Measurements from ENCODE around the gene PCDHGB3.
"Not testable (repeated sequence)": the region's sequence is repeated elsewhere in the genome, so short reads cannot be mapped to it uniquely, and the experiment has no call there.

PCDHGB3 gene

DNA sequence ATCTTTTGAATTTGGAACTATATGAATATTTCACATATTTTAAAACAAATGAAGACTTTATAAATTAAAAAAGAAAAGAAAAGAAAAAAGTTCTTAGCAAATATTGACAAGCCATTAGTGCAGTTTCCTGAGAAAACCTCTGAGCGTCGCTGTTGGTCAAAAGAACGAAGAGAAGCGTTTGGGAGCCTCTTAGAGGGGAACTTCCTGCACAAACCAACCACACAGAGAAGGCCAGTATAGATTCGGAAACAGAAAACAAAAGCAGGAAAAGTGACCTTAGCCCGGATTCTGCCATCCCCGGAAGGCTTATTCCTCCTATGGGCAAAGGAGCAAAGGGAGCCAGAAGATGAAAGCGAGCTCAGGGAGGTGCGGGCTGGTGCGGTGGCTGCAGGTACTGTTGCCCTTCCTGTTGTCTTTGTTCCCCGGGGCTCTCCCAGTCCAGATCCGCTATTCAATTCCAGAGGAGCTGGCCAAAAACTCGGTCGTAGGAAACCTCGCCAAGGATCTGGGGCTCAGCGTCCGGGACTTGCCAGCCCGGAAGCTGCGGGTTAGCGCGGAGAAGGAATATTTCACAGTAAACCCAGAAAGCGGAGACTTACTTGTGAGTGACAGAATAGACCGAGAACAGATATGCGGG lies 10.1 kb upstream of the PCDHGB3 start, which contains the start of gene PCDHGB2:
Gene PCDHGB2 (plus strand): TSS at position 205 of the 637 bp plus-strand sequence. CDS start 142 bp downstream, at position 347.
- DNase-seq: no peak

GRCh38 chr5:141360685-141361084 lies 9.4 kb upstream of the PCDHGB3 start:
- DNase-seq: no peak

DNA sequence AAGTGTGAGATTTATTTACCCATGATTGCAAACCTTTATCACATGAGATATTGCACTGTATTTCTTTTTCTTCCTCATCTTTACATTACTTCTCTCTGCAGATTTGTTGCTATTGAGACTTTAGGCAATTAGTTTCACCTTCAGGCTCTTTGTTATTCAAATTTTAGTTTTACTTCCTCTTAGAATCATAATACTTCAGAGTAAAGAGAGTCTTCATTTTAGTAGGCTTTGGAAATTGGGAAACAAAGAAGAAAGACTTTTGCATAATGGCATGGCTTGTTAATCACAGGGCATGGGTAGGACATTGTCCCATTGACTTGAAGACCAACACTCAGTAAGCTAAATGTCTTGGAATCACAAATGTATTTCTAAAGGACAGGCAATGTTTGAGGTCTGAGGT lies 7.3 kb upstream of the PCDHGB3 start:
- no peak for DNase-seq

DNA sequence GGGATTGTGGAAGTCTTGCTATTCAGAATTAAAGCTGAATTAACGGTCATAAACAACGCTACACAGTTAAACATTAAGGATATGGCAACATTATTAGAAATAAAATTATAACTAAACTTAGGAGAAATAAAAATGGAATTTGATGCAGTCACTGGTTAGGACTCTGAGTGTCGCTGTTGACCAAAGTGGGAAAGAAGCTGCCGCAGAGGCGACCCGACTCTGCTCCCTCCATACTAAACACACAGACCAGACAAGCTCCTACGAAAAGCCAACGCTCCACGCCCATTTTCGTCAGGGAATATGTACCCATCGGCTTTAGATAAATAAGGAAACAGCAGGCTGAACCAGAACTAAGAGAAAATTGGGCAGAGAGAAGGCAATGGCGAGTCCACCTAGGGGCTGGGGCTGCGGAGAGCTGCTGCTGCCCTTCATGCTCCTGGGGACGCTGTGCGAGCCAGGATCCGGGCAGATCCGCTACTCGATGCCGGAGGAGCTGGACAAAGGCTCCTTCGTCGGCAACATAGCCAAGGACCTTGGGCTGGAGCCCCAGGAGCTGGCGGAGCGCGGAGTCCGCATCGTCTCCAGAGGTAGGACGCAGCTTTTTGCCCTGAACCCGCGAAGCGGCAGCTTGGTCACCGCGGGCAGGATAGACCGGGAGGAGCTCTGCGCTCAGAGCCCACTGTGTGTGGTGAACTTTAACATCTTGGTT lies 5.9 kb upstream of the PCDHGB3 start, which contains the start of gene PCDHGA5:
Gene PCDHGA5 (plus strand): TSS at position 211 of the 709 bp plus-strand sequence. CDS start 169 bp downstream, at position 380.
- no peak for DNase-seq

DNA sequence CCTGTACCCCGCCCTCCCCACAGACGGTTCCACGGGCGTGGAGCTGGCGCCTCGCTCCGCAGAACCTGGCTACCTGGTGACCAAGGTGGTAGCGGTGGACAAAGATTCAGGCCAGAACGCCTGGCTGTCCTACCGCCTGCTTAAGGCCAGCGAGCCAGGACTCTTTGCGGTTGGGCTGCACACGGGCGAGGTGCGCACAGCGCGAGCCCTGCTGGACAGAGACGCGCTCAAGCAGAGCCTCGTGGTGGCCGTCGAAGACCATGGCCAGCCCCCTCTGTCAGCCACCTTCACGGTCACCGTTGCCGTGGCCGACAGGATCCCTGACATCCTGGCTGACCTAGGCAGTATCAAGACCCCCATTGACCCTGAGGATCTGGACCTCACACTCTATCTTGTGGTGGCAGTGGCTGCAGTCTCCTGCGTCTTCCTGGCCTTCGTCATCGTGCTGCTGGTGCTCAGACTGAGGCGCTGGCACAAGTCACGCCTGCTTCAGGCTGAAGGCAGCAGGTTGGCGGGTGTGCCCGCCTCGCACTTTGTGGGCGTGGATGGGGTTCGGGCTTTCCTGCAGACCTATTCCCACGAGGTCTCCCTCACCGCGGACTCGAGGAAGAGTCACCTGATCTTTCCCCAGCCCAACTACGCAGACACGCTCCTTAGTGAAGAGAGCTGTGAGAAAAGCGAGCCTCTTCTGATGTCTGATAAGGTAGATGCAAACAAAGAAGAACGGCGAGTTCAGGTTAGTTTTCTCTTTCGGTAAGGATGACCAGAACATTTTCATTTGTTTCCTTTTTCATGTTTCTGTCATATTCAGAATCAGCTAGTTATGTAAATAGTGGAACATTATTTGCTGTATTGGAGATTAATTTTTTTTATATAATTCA lies 3.8 kb upstream of the PCDHGB3 start:
- DNase-seq: no peak

GRCh38 chr5:141371572-141372475 lies 1.8 kb downstream of the PCDHGB3 start:
- DNase-seq: no peak

GRCh38 chr5:141373673-141374317 lies 3.8 kb downstream of the PCDHGB3 start, which contains the start of gene PCDHGA6:
Gene PCDHGA6, plus strand, starts transcription at chr5:141373891. Its CDS starts 193 bp downstream, at chr5:141374084.
- DNase-seq: no peak

DNA sequence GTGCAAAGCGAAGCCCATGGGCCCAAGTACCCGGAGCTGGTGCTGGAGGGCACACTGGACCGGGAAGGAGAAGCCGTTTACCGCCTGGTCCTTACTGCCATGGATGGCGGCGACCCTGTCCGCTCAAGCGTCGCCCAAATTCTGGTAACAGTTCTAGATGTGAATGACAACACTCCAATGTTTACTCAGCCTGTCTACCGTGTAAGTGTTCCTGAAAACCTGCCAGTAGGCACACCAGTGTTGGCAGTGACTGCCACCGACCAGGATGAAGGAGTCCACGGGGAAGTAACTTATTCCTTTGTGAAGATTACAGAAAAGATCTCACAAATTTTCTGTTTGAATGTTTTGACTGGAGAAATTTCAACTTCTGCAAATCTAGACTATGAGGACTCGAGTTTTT lies 4.6 kb downstream of the PCDHGB3 start:
- no peak for DNase-seq

GRCh38 chr5:141375444-141376155 lies 5.6 kb downstream of the PCDHGB3 start:
- DNase-seq: not testable (repeated sequence)

GRCh38 chr5:141382469-141383294 lies 12.6 kb downstream of the PCDHGB3 start, which contains the start of gene PCDHGA7:
Gene PCDHGA7, plus strand, starts transcription at chr5:141382742. Its CDS starts 158 bp downstream, at chr5:141382900.
- no peak for DNase-seq

GRCh38 chr5:141383345-141383744 lies 13.3 kb downstream of the PCDHGB3 start:
- no peak for DNase-seq

GRCh38 chr5:141384471-141385267 lies 14.6 kb downstream of the PCDHGB3 start:
- DNase-seq: no peak

DNA sequence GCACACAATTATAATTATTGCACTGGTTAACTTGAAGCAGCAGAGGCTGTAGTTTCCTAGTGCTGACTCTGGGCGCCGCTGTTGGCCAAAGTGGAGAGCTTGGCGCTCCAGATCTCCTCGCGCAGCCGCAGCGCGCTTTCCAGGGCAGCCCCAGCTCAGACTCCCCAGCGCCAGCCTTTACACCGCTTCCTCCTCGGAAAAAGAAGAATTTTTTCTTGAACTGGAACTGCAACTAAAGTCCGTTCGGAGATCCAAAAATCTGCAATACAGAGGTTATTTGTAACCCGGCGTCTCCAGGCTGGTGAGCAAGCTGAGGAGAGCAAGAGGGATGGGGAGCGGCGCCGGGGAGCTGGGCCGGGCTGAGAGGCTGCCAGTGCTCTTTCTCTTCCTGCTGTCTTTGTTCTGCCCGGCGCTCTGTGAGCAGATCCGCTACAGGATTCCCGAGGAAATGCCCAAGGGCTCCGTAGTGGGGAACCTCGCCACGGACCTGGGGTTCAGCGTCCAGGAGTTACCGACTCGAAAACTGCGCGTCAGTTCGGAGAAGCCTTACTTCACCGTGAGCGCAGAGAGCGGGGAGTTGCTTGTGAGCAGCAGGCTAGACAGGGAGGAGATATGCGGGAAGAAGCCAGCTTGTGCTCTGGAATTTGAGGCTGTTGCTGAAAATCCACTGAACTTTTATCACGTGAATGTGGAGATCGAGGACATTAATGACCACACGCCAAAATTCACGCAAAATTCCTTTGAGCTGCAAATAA lies 17.7 kb downstream of the PCDHGB3 start, which contains the start of gene PCDHGB4:
Gene PCDHGB4 (plus strand): TSS at position 142 of the 755 bp plus-strand sequence. CDS start 187 bp downstream, at position 329.
- DNase-seq: peak; percentile 83

- DNase-seq: no peak
Measured at GRCh38 chr5:141388661-141389060, 18.6 kb downstream of the PCDHGB3 start.

- DNase-seq: no peak
Measured at GRCh38 chr5:141389153-141390042, 19.4 kb downstream of the PCDHGB3 start.

GRCh38 chr5:141392429-141393198 lies 22.6 kb downstream of the PCDHGB3 start, which contains the start of gene PCDHGA8:
Gene PCDHGA8, plus strand, starts transcription at chr5:141392633. Its CDS starts 181 bp downstream, at chr5:141392814.
- DNase-seq: no peak
